Psoas muscle (tissue), 8 donors: ENCODE measurements around the gene XCR1. TPM values are rescaled to one million over a fixed set of nuclear protein-coding genes. Genes with fewer than 3 reads are reported as not detected.

Experiments used
- ATAC-seq, 4 donors: fragments of 200-7000 bp; cut with Tn5 transposase; one replicate each; pipeline ENCODE4 v1.9.1; 2020; ENCODE audit warnings: moderate library complexity in 3 of 4, mild to moderate bottlenecking in 2 of 4
- DNase-seq, 2 donors: peaks; one replicate each; pipeline ENCODE4 v3.0.0-alpha.2; 2020
- H3K27ac ChIP-seq: fragments of 200-600 bp; one replicate; pipeline ENCODE4 v1.8.0; 2022
- H3K27me3 ChIP-seq, 3 donors: fragments of 200-600 bp in 1 of 3; one replicate each; pipeline versions ENCODE4 v1.6.1 to v1.8.0; 2013 to 2022; ENCODE audit warnings: low read length in 2 of 3, mild to moderate bottlenecking in 2 of 3, moderate library complexity in 1 of 3; ENCODE audit not compliant: insufficient read depth in 3 of 3
- H3K36me3 ChIP-seq, 2 donors: fragments of 200-600 bp in 1 of 2; one replicate each; pipeline versions ENCODE4 v1.6.1 to v1.8.0; 2013 to 2022; ENCODE audit warnings: low read depth in 1 of 2, mild to moderate bottlenecking in 1 of 2, moderate library complexity in 1 of 2; ENCODE audit not compliant: insufficient read depth in 1 of 2
- H3K4me1 ChIP-seq: fragments of 200-600 bp; one replicate; pipeline ENCODE4 v1.8.0; 2022
- H3K4me3 ChIP-seq: fragments of 200-600 bp; one replicate; pipeline ENCODE4 v1.8.0; 2022; ENCODE audit warnings: mild to moderate bottlenecking
- H3K9me3 ChIP-seq: fragments of 200-600 bp; one replicate; pipeline ENCODE4 v1.8.0; 2022
- WGBS, 3 donors: extraction: QIAGEN DNeasy Blood & Tissue Kit; methylation state at CpG; one replicate each; pipeline versions ENCODE4 v1.1.6 to v1.1.7; 2013; 5-methylcytosine and 5-hydroxymethylcytosine counted together
- intact Hi-C, 2 donors: fragments of 100-400 bp; cut with DNase I; formaldehyde crosslinking; loops; one replicate each; pipeline versions ENCODE4 v1.11.0 to v1.14.2; 2022
- polyA plus RNA-seq, 3 donors: library from polyadenylated mRNA; stranded (reverse); fragments of 200-250 nt; gene quantifications; one replicate each; pipeline ENCODE4 v1.2.3, GENCODE V29; 2013
- total RNA-seq, 4 donors: library from RNA; stranded (reverse); fragmentation: NEBNext Ultra II Directional in 2 of 4; extraction: Animal tissue kit (Norgen Biotek cat#: 25700) in 2 of 4; gene quantifications; one replicate each; pipeline versions ENCODE4 v1.2.1 to v1.2.4, GENCODE V29; 2021 to 2023
- TF ChIP-seq, protein P1 (sequence below): fragments of 200-600 bp; IDR thresholded peaks from one replicate; pipeline ENCODE4 v1.8.0; 2022; ENCODE audit warnings: antibody characterized with exemption
- donor health status: healthy with polysubstance abuse.
- donor health status: DM: no; HTN: no; CAD: no; lungs with moderate emphysema.
- donor health status: Bipolar disorder and iron deficiency.
- donor health status: healthy.
- donor health status: DM: yes; HTN: yes; CAD: no.
- donor health status: DM: no; HTN: no; CAD: no.
- donor health status: DM: no; HTN: no; CAD: no.
- donor health status: DM: yes; HTN: yes; CAD: no.

Gene XCR1
- total and polyA plus RNA-seq, 7 donors: 0.01 to 0.10 (median 0.05) TPM; not detected in 1

DNA sequence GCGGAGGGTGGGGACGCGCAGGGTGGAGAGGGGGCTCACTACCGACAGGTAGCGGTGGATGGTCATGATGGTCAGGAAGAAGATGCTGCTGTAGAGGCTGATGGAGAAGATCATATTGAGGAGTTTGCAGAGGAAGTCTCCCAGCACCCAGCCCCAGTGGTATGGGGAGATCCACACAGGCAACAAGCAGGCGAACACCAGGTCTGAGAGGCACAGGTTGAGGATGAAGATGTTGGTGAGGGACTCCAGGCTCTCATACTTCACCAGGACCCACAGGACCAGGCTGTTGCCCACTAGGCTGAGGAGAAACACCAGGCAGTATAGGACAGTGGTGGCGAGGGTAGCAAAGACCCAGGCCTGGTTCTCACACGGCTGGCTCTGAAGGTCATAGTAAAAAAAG is 5.8 kb downstream of the XCR1 start:
- TF ChIP-seq, protein P1, sequence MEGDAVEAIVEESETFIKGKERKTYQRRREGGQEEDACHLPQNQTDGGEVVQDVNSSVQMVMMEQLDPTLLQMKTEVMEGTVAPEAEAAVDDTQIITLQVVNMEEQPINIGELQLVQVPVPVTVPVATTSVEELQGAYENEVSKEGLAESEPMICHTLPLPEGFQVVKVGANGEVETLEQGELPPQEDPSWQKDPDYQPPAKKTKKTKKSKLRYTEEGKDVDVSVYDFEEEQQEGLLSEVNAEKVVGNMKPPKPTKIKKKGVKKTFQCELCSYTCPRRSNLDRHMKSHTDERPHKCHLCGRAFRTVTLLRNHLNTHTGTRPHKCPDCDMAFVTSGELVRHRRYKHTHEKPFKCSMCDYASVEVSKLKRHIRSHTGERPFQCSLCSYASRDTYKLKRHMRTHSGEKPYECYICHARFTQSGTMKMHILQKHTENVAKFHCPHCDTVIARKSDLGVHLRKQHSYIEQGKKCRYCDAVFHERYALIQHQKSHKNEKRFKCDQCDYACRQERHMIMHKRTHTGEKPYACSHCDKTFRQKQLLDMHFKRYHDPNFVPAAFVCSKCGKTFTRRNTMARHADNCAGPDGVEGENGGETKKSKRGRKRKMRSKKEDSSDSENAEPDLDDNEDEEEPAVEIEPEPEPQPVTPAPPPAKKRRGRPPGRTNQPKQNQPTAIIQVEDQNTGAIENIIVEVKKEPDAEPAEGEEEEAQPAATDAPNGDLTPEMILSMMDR: no peak
- Histone ChIP-seq H3K9me3 (no peaks in the 10 kb centered on the region), H3K27ac (no peak overlapping the region), H3K4me1 (no peaks in the 10 kb centered on the region), H3K4me3 (no peak overlapping the region), H3K27me3 (no peaks in the 10 kb centered on the region), H3K36me3 (no peaks in the 10 kb centered on the region)
- DNase-seq: no peak
- ATAC-seq: no peak
- WGBS, 3 donors: 96 to 99% (median 99%) methylated on average over 8 of the region's 8 CpGs
- intact Hi-C loops: no loop called here

DNA sequence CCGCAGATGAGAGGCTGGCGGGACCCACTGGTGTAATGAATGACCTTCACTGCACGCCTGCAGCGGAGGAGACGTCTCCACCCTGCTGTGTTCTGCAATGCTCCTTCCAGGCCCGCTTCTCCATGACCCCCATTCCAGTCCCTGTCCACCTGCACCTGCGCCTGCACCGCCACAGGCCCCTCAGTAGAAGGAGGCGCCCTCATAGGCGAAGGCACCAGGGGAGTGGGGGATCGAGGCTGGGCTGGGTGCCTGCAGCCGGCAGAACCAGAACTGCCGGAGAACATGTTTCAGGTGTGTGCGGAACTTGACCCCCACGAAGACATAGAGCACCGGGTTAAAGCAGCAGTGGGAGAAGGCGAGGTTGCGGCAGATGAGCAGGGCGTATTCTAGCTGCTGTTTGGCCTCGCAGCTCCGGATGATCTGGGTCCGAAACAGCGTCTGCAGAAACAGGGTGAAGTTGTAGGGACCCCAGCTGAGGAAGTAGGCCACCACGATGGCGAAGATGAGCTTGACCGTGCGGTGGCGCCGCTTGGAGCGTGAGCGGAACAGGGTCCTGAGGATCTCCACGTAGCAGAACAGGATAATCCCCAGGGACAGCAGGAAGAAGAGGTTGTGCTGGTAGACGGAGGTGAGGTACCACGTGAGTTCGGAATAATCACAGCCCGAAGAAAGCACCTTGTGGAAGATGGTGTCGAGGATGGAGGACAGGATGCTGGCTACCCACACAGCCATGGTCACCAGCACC is 6.3 kb downstream of the XCR1 start:
- ATAC-seq (no peak), DNase-seq (no peak)
- Histone ChIP-seq H3K27me3 (no peaks in the 10 kb centered on the region), H3K4me3 (no peak overlapping the region), H3K27ac (no peak overlapping the region), H3K9me3 (no peaks in the 10 kb centered on the region), H3K36me3 (no peaks in the 10 kb centered on the region), H3K4me1 (no peaks in the 10 kb centered on the region)
- WGBS, 3 donors: 95 to 97% (median 96%) methylated on average over 37 of the region's 37 CpGs
- TF ChIP-seq, protein P1: no peak
- intact Hi-C loops: no loop called here

DNA sequence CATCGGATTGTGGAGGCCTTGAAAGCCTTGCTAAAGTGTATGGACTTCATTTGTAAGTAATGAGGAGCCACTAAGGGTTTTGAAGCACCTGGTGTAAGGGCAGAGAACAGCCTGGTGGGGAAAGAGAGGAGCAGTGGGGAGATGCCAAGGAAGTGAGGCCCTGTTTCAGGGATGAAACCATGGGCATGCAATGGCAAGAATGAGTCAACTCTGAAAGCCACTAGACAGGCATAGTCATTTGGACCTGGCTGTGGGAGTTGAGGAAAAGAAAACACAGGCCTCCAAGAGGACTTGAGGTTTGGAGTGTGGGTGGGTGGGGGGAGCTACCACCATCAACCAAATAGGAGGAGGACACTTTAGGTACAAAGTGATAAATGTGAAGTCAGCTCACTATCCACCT is 7.6 kb downstream of the XCR1 start:
- H3K4me3 ChIP-seq: no peak overlapping the region
- no peaks in the 10 kb centered on the region for H3K36me3 ChIP-seq
- H3K9me3 ChIP-seq: no peaks in the 10 kb centered on the region
- no peak overlapping the region for H3K27ac ChIP-seq
- intact Hi-C loops: no loop called here
- no peaks in the 10 kb centered on the region for H3K27me3 ChIP-seq
- no peaks in the 10 kb centered on the region for H3K4me1 ChIP-seq
- 88 to 95% (median 92%) methylated on average over 1 of the region's 1 CpG for WGBS, 3 donors
- TF ChIP-seq, protein P1: no peak
- ATAC-seq: no peak
- no peak for DNase-seq

DNA sequence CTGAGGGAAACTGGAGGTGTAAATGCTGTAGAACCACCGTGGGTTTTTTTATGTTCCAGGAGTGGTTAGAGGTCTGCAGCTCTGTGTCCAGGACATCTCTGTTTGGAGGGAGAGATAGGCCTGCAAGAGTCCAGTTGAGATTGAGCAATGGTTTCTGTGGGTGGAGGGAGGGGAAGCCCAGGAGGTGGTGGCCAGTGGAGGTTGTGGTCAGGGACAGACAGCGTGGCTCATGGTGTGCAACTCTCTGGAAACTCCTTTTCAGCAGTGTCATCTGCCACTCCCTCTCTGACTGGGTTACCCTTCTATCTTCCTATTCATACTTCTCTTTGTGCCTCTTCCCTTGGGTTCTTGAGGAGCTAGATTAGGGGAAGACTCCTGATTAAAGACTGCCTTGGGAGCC is 9.6 kb downstream of the XCR1 start:
- Histone ChIP-seq H3K27me3 (no peaks in the 10 kb centered on the region), H3K9me3 (no peaks in the 10 kb centered on the region), H3K4me1 (no peaks in the 10 kb centered on the region), H3K27ac (no peak overlapping the region), H3K4me3 (no peak overlapping the region), H3K36me3 (no peaks in the 10 kb centered on the region)
- DNase-seq: no peak
- TF ChIP-seq, protein P1: no peak
- no peak for ATAC-seq
- intact Hi-C loops: no loop called here
- WGBS, 3 donors: 70 to 91% (median 85%) methylated on average over 2 of the region's 2 CpGs
